ENCODE results near the gene TIE1.

TIE1 gene

DNA sequence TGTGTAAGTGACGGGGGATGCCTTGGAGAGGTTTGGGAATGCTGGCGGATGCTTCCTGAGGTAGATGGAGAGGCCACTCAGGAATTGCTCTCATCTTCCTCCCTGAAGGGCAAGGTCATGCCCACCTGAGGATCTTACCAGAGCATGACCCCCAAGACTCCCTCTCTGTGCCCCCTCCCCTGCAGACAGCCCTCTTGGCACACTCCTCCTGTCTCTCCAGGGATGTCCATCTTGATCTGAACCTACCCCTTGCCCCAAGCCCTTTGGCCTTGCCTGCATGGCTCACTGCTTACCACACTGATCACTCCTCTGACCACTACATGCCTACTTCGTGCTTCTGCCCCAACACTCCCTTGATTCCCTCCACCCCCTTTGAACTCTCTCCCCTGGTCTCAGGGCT, 19.0 kb downstream of the TIE1 start:
- Histone ChIP-seq H4K8ac (ENCODE audit: low read depth, low read length) (no peak overlapping the region), H3K36me3 (ENCODE audit: control insufficient read depth in 1 of 2, insufficient read depth in 2 of 2, low read length in 2 of 2) (no peaks in the 10 kb centered on the region), H3K14ac (ENCODE audit: low read length) (no peak overlapping the region), H2AK5ac (ENCODE audit: low read length) (no peak overlapping the region), H3K9ac (ENCODE audit: low read length) (no peak overlapping the region), H3K79me2 (ENCODE audit: control insufficient read depth, insufficient read depth, low read length, poor library complexity) (no peaks in the 10 kb centered on the region), H3K9me3 (ENCODE audit: insufficient read depth, low read depth, low read length) (no peaks in the 10 kb centered on the region), H2BK5ac (ENCODE audit: low read depth, low read length, poor library complexity) (no peak overlapping the region), H2BK12ac (ENCODE audit: low read length) (no peak overlapping the region), H3K4me1 (ENCODE audit: control insufficient read depth in 1 of 2, insufficient read depth in 2 of 2, low read length in 2 of 2) (peaks cover 5% of the 10 kb centered on the region in 2 experiments), H2AFZ (ENCODE audit: insufficient read depth, low read length, poor library complexity) (no peak overlapping the region), H3K23ac (ENCODE audit: low read length) (no peak overlapping the region), H3K4me3 (ENCODE audit: low read depth, low read length) (no peak overlapping the region), H3K18ac (ENCODE audit: low read length) (no peak overlapping the region), H3K4me2 (ENCODE audit: low read length) (no peak overlapping the region), H3K79me1 (ENCODE audit: low read length) (no peaks in the 10 kb centered on the region), H3K27ac (ENCODE audit: low read depth, low read length) (no peak overlapping the region), H4K12ac (ENCODE audit: low read depth, low read length) (no peak overlapping the region), H2BK120ac (ENCODE audit: insufficient read depth, low read length, poor library complexity) (no peak overlapping the region), H4K91ac (ENCODE audit: low read depth, low read length) (no peak overlapping the region), H3K4ac (ENCODE audit: low read depth, low read length) (no peak overlapping the region), H3K27me3 (ENCODE audit: insufficient read depth, low read length) (no peaks in the 10 kb centered on the region)
- DNase-seq: no peak
- 100% methylated on average over 1 of the region's 3 CpGs for WGBS (ENCODE audit: extremely low coverage, insufficient coverage, insufficient read length)

DNA sequence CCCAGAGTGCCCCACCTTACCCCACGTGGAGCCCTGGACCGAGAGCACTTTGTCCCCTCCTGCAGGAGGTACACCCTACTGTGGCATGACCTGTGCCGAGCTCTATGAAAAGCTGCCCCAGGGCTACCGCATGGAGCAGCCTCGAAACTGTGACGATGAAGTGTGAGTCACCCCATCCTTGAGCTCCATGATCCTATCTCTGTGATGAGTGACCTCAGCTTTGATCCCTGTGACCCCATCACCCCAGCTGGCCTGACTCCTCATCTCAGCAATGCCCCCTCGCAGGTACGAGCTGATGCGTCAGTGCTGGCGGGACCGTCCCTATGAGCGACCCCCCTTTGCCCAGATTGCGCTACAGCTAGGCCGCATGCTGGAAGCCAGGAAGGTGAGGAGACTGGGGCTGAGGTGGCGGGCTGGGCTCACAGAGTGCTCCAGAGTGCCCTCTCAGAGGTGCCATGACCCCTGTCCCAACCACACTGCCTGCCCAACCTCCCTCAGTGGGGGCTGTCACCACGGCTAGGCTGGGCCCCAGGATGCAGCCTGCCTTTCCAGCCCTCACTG, 20.6 kb downstream of the TIE1 start:
- Histone ChIP-seq H3K18ac (ENCODE audit: low read length) (no peak overlapping the region), H2BK12ac (ENCODE audit: low read length) (no peak overlapping the region), H3K4ac (ENCODE audit: low read depth, low read length) (no peak overlapping the region), H3K9ac (ENCODE audit: low read length) (no peak overlapping the region), H3K27ac (ENCODE audit: low read depth, low read length) (no peak overlapping the region), H3K79me2 (ENCODE audit: control insufficient read depth, insufficient read depth, low read length, poor library complexity) (no peaks in the 10 kb centered on the region), H2AFZ (ENCODE audit: insufficient read depth, low read length, poor library complexity) (no peak overlapping the region), H2BK120ac (ENCODE audit: insufficient read depth, low read length, poor library complexity) (no peak overlapping the region), H3K79me1 (ENCODE audit: low read length) (no peaks in the 10 kb centered on the region), H3K36me3 (ENCODE audit: control insufficient read depth in 1 of 2, insufficient read depth in 2 of 2, low read length in 2 of 2) (no peaks in the 10 kb centered on the region), H4K12ac (ENCODE audit: low read depth, low read length) (no peak overlapping the region), H3K27me3 (ENCODE audit: insufficient read depth, low read length) (no peaks in the 10 kb centered on the region), H3K4me2 (ENCODE audit: low read length) (no peak overlapping the region), H3K4me3 (ENCODE audit: low read depth, low read length) (no peak overlapping the region), H4K8ac (ENCODE audit: low read depth, low read length) (no peak overlapping the region), H2AK5ac (ENCODE audit: low read length) (no peak overlapping the region), H2BK5ac (ENCODE audit: low read depth, low read length, poor library complexity) (no peak overlapping the region), H3K14ac (ENCODE audit: low read length) (no peak overlapping the region), H3K23ac (ENCODE audit: low read length) (no peak overlapping the region), H4K91ac (ENCODE audit: low read depth, low read length) (peak overlapping the region; percentile 13), H3K9me3 (ENCODE audit: insufficient read depth, low read depth, low read length) (no peaks in the 10 kb centered on the region), H3K4me1 (ENCODE audit: control insufficient read depth in 1 of 2, insufficient read depth in 2 of 2, low read length in 2 of 2) (peaks cover 5% of the 10 kb centered on the region in 2 experiments)
- DNase-seq: peak; percentile 51 to 54
- no CpG with 5 or more reads among the region's 16 CpGs for WGBS (ENCODE audit: extremely low coverage, insufficient coverage, insufficient read length)

DNA sequence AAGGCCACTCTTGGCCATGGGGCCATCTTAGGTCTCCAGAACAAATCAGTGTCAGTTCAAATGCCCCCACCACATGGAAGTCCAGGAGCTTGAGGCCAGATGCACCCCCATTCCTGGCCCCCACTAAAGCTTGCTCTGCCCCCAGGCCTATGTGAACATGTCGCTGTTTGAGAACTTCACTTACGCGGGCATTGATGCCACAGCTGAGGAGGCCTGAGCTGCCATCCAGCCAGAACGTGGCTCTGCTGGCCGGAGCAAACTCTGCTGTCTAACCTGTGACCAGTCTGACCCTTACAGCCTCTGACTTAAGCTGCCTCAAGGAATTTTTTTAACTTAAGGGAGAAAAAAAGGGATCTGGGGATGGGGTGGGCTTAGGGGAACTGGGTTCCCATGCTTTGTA, 21.7 kb downstream of the TIE1 start:
- H4K12ac ChIP-seq (ENCODE audit: low read depth, low read length): no peak overlapping the region
- no peak overlapping the region for H2BK120ac ChIP-seq (ENCODE audit: insufficient read depth, low read length, poor library complexity)
- peaks cover 5% of the 10 kb centered on the region in 2 experiments for H3K4me1 ChIP-seq (ENCODE audit: control insufficient read depth in 1 of 2, insufficient read depth in 2 of 2, low read length in 2 of 2)
- no peak overlapping the region for H3K18ac ChIP-seq (ENCODE audit: low read length)
- no peak overlapping the region for H2BK12ac ChIP-seq (ENCODE audit: low read length)
- H3K4me2 ChIP-seq (ENCODE audit: low read length): no peak overlapping the region
- no peak overlapping the region for H3K4ac ChIP-seq (ENCODE audit: low read depth, low read length)
- no peak overlapping the region for H2AK5ac ChIP-seq (ENCODE audit: low read length)
- no peak for DNase-seq
- no peak overlapping the region for H3K23ac ChIP-seq (ENCODE audit: low read length)
- H3K79me1 ChIP-seq (ENCODE audit: low read length): no peaks in the 10 kb centered on the region
- no CpG with 5 or more reads among the region's 5 CpGs for WGBS (ENCODE audit: extremely low coverage, insufficient coverage, insufficient read length)
- no peak overlapping the region for H3K9ac ChIP-seq (ENCODE audit: low read length)
- no peak overlapping the region for H4K8ac ChIP-seq (ENCODE audit: low read depth, low read length)
- H3K79me2 ChIP-seq (ENCODE audit: control insufficient read depth, insufficient read depth, low read length, poor library complexity): no peaks in the 10 kb centered on the region
- H3K9me3 ChIP-seq (ENCODE audit: insufficient read depth, low read depth, low read length): no peaks in the 10 kb centered on the region
- no peak overlapping the region for H3K4me3 ChIP-seq (ENCODE audit: low read depth, low read length)
- no peak overlapping the region for H4K91ac ChIP-seq (ENCODE audit: low read depth, low read length)
- H3K14ac ChIP-seq (ENCODE audit: low read length): no peak overlapping the region
- no peaks in the 10 kb centered on the region for H3K36me3 ChIP-seq (ENCODE audit: control insufficient read depth in 1 of 2, insufficient read depth in 2 of 2, low read length in 2 of 2)
- no peak overlapping the region for H3K27ac ChIP-seq (ENCODE audit: low read depth, low read length)
- H2AFZ ChIP-seq (ENCODE audit: insufficient read depth, low read length, poor library complexity): no peak overlapping the region
- no peak overlapping the region for H2BK5ac ChIP-seq (ENCODE audit: low read depth, low read length, poor library complexity)
- no peaks in the 10 kb centered on the region for H3K27me3 ChIP-seq (ENCODE audit: insufficient read depth, low read length)

DNA sequence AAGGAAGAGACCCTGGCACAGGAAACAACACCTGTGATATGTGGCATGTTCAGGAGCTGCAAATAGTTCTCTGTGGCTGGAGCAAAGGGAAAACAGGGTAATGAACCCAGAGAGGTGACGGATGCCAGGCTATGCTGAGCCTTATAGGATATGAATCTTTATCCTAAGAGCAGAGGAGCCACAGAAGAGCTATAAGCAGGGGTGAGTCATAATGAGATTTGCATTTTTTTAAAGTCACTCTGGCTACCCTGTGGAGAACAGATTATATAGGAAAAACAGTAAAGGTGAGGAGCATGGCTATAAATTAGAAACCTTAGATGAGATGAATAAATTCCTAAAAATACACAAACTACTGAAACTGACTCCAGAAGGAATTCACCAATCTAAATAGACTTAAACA, 24.0 kb downstream of the TIE1 start:
- Histone ChIP-seq H2BK12ac (ENCODE audit: low read length) (no peak overlapping the region), H3K14ac (ENCODE audit: low read length) (no peak overlapping the region), H3K4me3 (ENCODE audit: low read depth, low read length) (no peak overlapping the region), H3K18ac (ENCODE audit: low read length) (no peak overlapping the region), H3K9ac (ENCODE audit: low read length) (no peak overlapping the region), H3K23ac (ENCODE audit: low read length) (no peak overlapping the region), H3K79me2 (ENCODE audit: control insufficient read depth, insufficient read depth, low read length, poor library complexity) (no peaks in the 10 kb centered on the region), H3K9me3 (ENCODE audit: insufficient read depth, low read depth, low read length) (no peaks in the 10 kb centered on the region), H4K91ac (ENCODE audit: low read depth, low read length) (no peak overlapping the region), H3K4me1 (ENCODE audit: control insufficient read depth in 1 of 2, insufficient read depth in 2 of 2, low read length in 2 of 2) (peaks cover 5 to 6% of the 10 kb centered on the region in 2 experiments), H3K4ac (ENCODE audit: low read depth, low read length) (no peak overlapping the region), H2BK120ac (ENCODE audit: insufficient read depth, low read length, poor library complexity) (no peak overlapping the region), H2BK5ac (ENCODE audit: low read depth, low read length, poor library complexity) (no peak overlapping the region), H4K8ac (ENCODE audit: low read depth, low read length) (no peak overlapping the region), H2AFZ (ENCODE audit: insufficient read depth, low read length, poor library complexity) (no peak overlapping the region), H4K12ac (ENCODE audit: low read depth, low read length) (no peak overlapping the region), H2AK5ac (ENCODE audit: low read length) (no peak overlapping the region), H3K36me3 (ENCODE audit: control insufficient read depth in 1 of 2, insufficient read depth in 2 of 2, low read length in 2 of 2) (no peaks in the 10 kb centered on the region), H3K27ac (ENCODE audit: low read depth, low read length) (no peak overlapping the region), H3K4me2 (ENCODE audit: low read length) (no peak overlapping the region), H3K27me3 (ENCODE audit: insufficient read depth, low read length) (no peaks in the 10 kb centered on the region), H3K79me1 (ENCODE audit: low read length) (no peaks in the 10 kb centered on the region)
- no CpG with 5 or more reads among the region's 1 CpG for WGBS (ENCODE audit: extremely low coverage, insufficient coverage, insufficient read length)
- no peak for DNase-seq
